Lung (tissue), 12 donors: Measurements from ENCODE around the gene TSPAN18. TPM values are rescaled to one million over a fixed set of nuclear protein-coding genes. Genes with fewer than 3 reads are reported as not detected.

Experiments used
- ATAC-seq: fragments of 200-7000 bp; cut with Tn5 transposase; one replicate; pipeline ENCODE4 v1.9.1; 2020; ENCODE audit warnings: moderate number of reproducible peaks; ENCODE audit not compliant: insufficient read depth, low FRiP score
- DNase-seq, 3 donors: peaks; one replicate each; pipeline ENCODE4 v3.0.0-alpha.2; 2013 to 2017
- H3K27ac ChIP-seq, 2 donors: one replicate each; pipeline ENCODE4 v1.5.1; 2013; ENCODE audit warnings: mild to moderate bottlenecking in 2 of 2, moderate library complexity in 2 of 2, control low read depth in 1 of 2, inconsistent platforms in 1 of 2, low read depth in 1 of 2, low read length in 1 of 2
- H3K27me3 ChIP-seq, 3 donors: one replicate each; pipeline ENCODE4 v1.5.1; 2013; ENCODE audit warnings: low read length in 2 of 3; ENCODE audit not compliant: control insufficient read depth in 3 of 3, insufficient read depth in 3 of 3
- H3K36me3 ChIP-seq, 4 donors: one replicate each; pipeline ENCODE4 v1.5.1; 2013; ENCODE audit warnings: low read length in 4 of 4, mild to moderate bottlenecking in 1 of 4, moderate library complexity in 1 of 4; ENCODE audit not compliant: control insufficient read depth in 4 of 4, insufficient read depth in 4 of 4
- H3K4me1 ChIP-seq, 5 donors: one replicate each; pipeline ENCODE4 v1.5.1; 2013; ENCODE audit warnings: low read length in 5 of 5, mild to moderate bottlenecking in 2 of 5, moderate library complexity in 1 of 5; ENCODE audit not compliant: control insufficient read depth in 5 of 5, insufficient read depth in 5 of 5
- H3K4me3 ChIP-seq: one replicate; pipeline ENCODE4 v1.5.1; 2013; ENCODE audit warnings: mild to moderate bottlenecking, control low read depth, moderate library complexity
- H3K9ac ChIP-seq, 2 donors: one replicate each; pipeline ENCODE4 v1.5.1; 2013; ENCODE audit warnings: low read length in 2 of 2, control low read depth in 1 of 2; ENCODE audit not compliant: insufficient read depth in 1 of 2
- H3K9me3 ChIP-seq, 4 donors: one replicate each; pipeline ENCODE4 v1.5.1; 2013; ENCODE audit warnings: low read length in 3 of 4, mild to moderate bottlenecking in 1 of 4, moderate library complexity in 1 of 4; ENCODE audit not compliant: control insufficient read depth in 4 of 4, insufficient read depth in 3 of 4
- CTCF ChIP-seq: IDR thresholded peaks from 2 replicates; pipeline ENCODE4 v1.5.1; 2012; ENCODE audit warnings: mild to moderate bottlenecking; ENCODE audit errors: control extremely low read depth, extremely low read depth
- WGBS, 2 donors: extraction: QIAGEN DNeasy Blood & Tissue Kit; methylation state at CpG; one replicate each; pipeline ENCODE4 v1.1.7; 2013; 5-methylcytosine and 5-hydroxymethylcytosine counted together
- polyA plus RNA-seq, 2 donors: library from polyadenylated mRNA; stranded (reverse); fragments of 200-250 nt; gene quantifications; one replicate each; pipeline ENCODE4 v1.2.1, GENCODE V29; 2013
- total RNA-seq, 2 donors: library from RNA; depleted of rRNA in 1 of 2; stranded (reverse); fragments of >200 nt in 1 of 2; gene quantifications; one replicate each; pipeline ENCODE4 v1.2.1, GENCODE V29; 2014 to 2021
- donor health status: control.
- donor health status: control.
- donor health status: Bipolar disorder and iron deficiency.
- donor health status: healthy.
- donor health status: DM: yes; HTN: yes; CAD: no.

The TSPAN18 gene
- total and polyA plus RNA-seq, 4 donors, result 8.3 to 40.7 (median 21.4) TPM

GRCh38 chr11:44955015-44955738 is 228.4 kb downstream of the TSPAN18 start:
- H3K9ac ChIP-seq, result no peak overlapping the region
- DNase-seq (peak; percentile 47 to 72 (median 60)), ATAC-seq (peak; percentile 48)
- no peaks in the 10 kb centered on the region for H3K27me3 ChIP-seq
- no peak overlapping the region for H3K4me3 ChIP-seq
- peaks cover 0 to 20% (median 15%) of the 10 kb centered on the region in 5 donors for H3K4me1 ChIP-seq
- H3K27ac ChIP-seq, result peak overlapping the region in 1 of 2 donors; percentile 57
- H3K9me3 ChIP-seq, result no peaks in the 10 kb centered on the region
- TF ChIP-seq CTCF, result no peak
- WGBS, 2 donors, result 50 to 52% methylated on average over 5 of the region's 5 CpGs
- no peaks in the 10 kb centered on the region for H3K36me3 ChIP-seq

GRCh38 chr11:44957040-44957515 is 230.3 kb downstream of the TSPAN18 start:
- H3K4me3 ChIP-seq, result no peak overlapping the region

GRCh38 chr11:44957776-44958564 is 231.2 kb downstream of the TSPAN18 start:
- Histone ChIP-seq H3K4me1 (peaks cover 0 to 16% (median 15%) of the 10 kb centered on the region in 5 donors), H3K9me3 (no peaks in the 10 kb centered on the region), H3K4me3 (no peak overlapping the region), H3K27ac (no peak overlapping the region), H3K27me3 (no peaks in the 10 kb centered on the region), H3K36me3 (no peaks in the 10 kb centered on the region), H3K9ac (no peak overlapping the region)
- no peak for ATAC-seq
- WGBS, 2 donors, result 73 to 83% methylated on average over 8 of the region's 8 CpGs
- TF ChIP-seq CTCF, result no peak
- DNase-seq, result peak in 2 of 3 donors; percentile 23 to 30

More at GRCh38 chr11:44957040-44957515, 230.3 kb downstream of the TSPAN18 start:
- ATAC-seq, result no peak
- Histone ChIP-seq H3K4me1 (peaks cover 0 to 16% (median 15%) of the 10 kb centered on the region in 5 donors), H3K9ac (no peak overlapping the region), H3K36me3 (no peaks in the 10 kb centered on the region), H3K27ac (no peak overlapping the region), H3K27me3 (no peaks in the 10 kb centered on the region), H3K9me3 (no peaks in the 10 kb centered on the region)
- TF ChIP-seq CTCF, result no peak
- 51 to 59% methylated on average over 31 to 35 of the region's 35 CpGs for WGBS, 2 donors
- peak in 2 of 3 donors; percentile 44 to 59 for DNase-seq
